B cell (primary cell): ENCODE results near the gene MTHFD1. TPM values are rescaled to one million over a fixed set of nuclear protein-coding genes. Genes with fewer than 3 reads are reported as not detected.

Experiments used
- ATAC-seq: fragments of 200-7000 bp; cut with Tn5 transposase; one replicate; pipeline ENCODE4 v1.10.0; 2021; ENCODE audit warnings: low read depth, mild to moderate bottlenecking, moderate number of reproducible peaks, moderate library complexity
- CTCF ChIA-PET: fragments of 350-600 bp; sonication (Branson Sonifier 250); formaldehyde crosslinking; loops from one replicate; lab custom pipeline; 2021; ENCODE audit warnings: antibody characterized with exemption, inconsistent platforms; lab: Charles Lee
- POLR2A ChIA-PET: fragments of 350-600 bp; sonication (Branson Sonifier 250); formaldehyde crosslinking; loops from one replicate; lab custom pipeline; 2021; ENCODE audit warnings: antibody characterized with exemption; lab: Charles Lee
- DNase-seq: peaks from one replicate; pipeline ENCODE4 v3.0.0; 2013
- H2AFZ ChIP-seq: 2 replicates; pipeline ENCODE4 v1.6.1; 2012; ENCODE audit warnings: mild to moderate bottlenecking, low read depth, low read length; ENCODE audit not compliant: insufficient read depth, poor library complexity, severe bottlenecking
- H3K27ac ChIP-seq, 2 donors: 1 replicate in 1 of 2; 2 replicates in 1 of 2; pipeline ENCODE4 v1.5.1; 2012 to 2013; ENCODE audit warnings: low read length in 2 of 2, mild to moderate bottlenecking in 2 of 2, moderate library complexity in 1 of 2
- H3K27me3 ChIP-seq, 4 experiments: fragments of 200-600 bp in 1 of 4; sonication (generic) in 1 of 4; replicated peaks in 1 of 4; 1 replicate in 2 of 4; 2 replicates in 2 of 4; pipeline versions ENCODE4 v1.6.1 to v1.7.0; 2013 to 2016; ENCODE audit warnings: low read length in 3 of 4, mild to moderate bottlenecking in 2 of 4, mixed read lengths in 1 of 4, moderate library complexity in 1 of 4; ENCODE audit not compliant: insufficient read depth in 4 of 4, control insufficient read depth in 3 of 4; ENCODE audit errors: control extremely low read depth in 1 of 4
- H3K36me3 ChIP-seq, 2 experiments: replicated peaks in 1 of 2; 1 replicate in 1 of 2; 2 replicates in 1 of 2; pipeline versions ENCODE4 v1.6.1 to v1.7.1; 2013; ENCODE audit warnings: low read length in 1 of 2; ENCODE audit not compliant: insufficient read depth in 2 of 2, control insufficient read depth in 1 of 2; ENCODE audit errors: control extremely low read depth in 1 of 2, extremely low read depth in 1 of 2
- H3K4me1 ChIP-seq, 2 donors: fragments of 200-600 bp in 1 of 2; sonication (generic) in 1 of 2; 1 replicate in 1 of 2; 2 replicates in 1 of 2; pipeline versions ENCODE4 v1.5.1 to v1.6.1; 2013 to 2017; ENCODE audit warnings: low read length in 2 of 2; ENCODE audit not compliant: control insufficient read depth in 2 of 2, insufficient read depth in 2 of 2
- H3K4me2 ChIP-seq: replicated peaks from 2 replicates; pipeline ENCODE3; 2012; ENCODE audit warnings: mild to moderate bottlenecking, low read depth, low read length; ENCODE audit not compliant: poor library complexity, severe bottlenecking
- H3K4me3 ChIP-seq, 5 experiments: fragments of 200-600 bp in 1 of 5; sonication (generic) in 1 of 5; 1 replicate in 3 of 5; 2 replicates in 2 of 5; pipeline versions ENCODE4 v1.5.1 to v1.7.0; 2011 to 2016; ENCODE audit warnings: low read length in 4 of 5, mild to moderate bottlenecking in 4 of 5, low read depth in 2 of 5, control low read depth in 1 of 5, moderate library complexity in 1 of 5; ENCODE audit not compliant: insufficient read depth in 1 of 5; ENCODE audit errors: control extremely low read depth in 1 of 5, extremely low read depth in 1 of 5
- H3K79me2 ChIP-seq: fragments of 200-600 bp; sonication (generic); one replicate; pipeline ENCODE4 v1.6.0; 2016; ENCODE audit warnings: low read length; ENCODE audit not compliant: control insufficient read depth, insufficient read depth
- H3K9ac ChIP-seq: fragments of 200-600 bp; sonication (generic); 2 replicates; pipeline ENCODE4 v1.6.1; 2017; ENCODE audit warnings: mild to moderate bottlenecking, low read length, moderate library complexity
- H3K9me3 ChIP-seq, 3 donors: one replicate each; pipeline versions ENCODE4 v1.6.1 to v1.7.1; 2013; ENCODE audit warnings: low read length in 2 of 3; ENCODE audit not compliant: control insufficient read depth in 2 of 3, insufficient read depth in 1 of 3; ENCODE audit errors: control extremely low read depth in 1 of 3
- H4K20me1 ChIP-seq: 2 replicates; pipeline ENCODE4 v1.6.0; 2012; ENCODE audit warnings: mild to moderate bottlenecking, low read length; ENCODE audit not compliant: insufficient read depth, control insufficient read depth, poor library complexity, severe bottlenecking
- H3K27ac Mint-ChIP-seq: one replicate; pipeline ENCODE4 v1.8.0; 2021; ENCODE audit warnings: mixed read lengths
- H3K27me3 Mint-ChIP-seq: one replicate; pipeline ENCODE4 v1.8.0; 2021; ENCODE audit warnings: mixed read lengths
- H3K4me1 Mint-ChIP-seq: one replicate; pipeline ENCODE4 v1.8.0; 2021; ENCODE audit warnings: mixed read lengths
- H3K4me3 Mint-ChIP-seq: one replicate; pipeline ENCODE4 v1.8.0; 2021; ENCODE audit warnings: mixed read lengths
- H3K9me3 Mint-ChIP-seq: one replicate; pipeline ENCODE4 v1.8.0; 2022; ENCODE audit warnings: mixed read lengths; ENCODE audit not compliant: insufficient read depth
- EZH2 ChIP-seq: IDR thresholded peaks from 2 replicates; pipeline ENCODE4 v1.6.1; 2012; ENCODE audit warnings: borderline replicate concordance, low read depth, mild to moderate bottlenecking, moderate library complexity, low read length; ENCODE audit not compliant: insufficient read depth, poor library complexity, severe bottlenecking
- WGBS: methylation state at CpG from one replicate; pipeline ENCODE4 v1.1.5; 2013; ENCODE audit warnings: missing lambda C conversion rate; ENCODE audit not compliant: insufficient coverage; 5-methylcytosine and 5-hydroxymethylcytosine counted together
- intact Hi-C: fragments of 100-400 bp; cut with micrococcal nuclease; formaldehyde crosslinking; loops from one replicate; pipeline ENCODE4 v1.10.0; 2022
- polyA plus RNA-seq: library from polyadenylated mRNA; depleted of rRNA; stranded (reverse); fragments of >200 nt; gene quantifications from 2 replicates; pipeline ENCODE4 v1.2.3, GENCODE V29; 2012
- total RNA-seq, 2 donors: library from RNA; stranded (reverse); fragments of 120-200 nt in 1 of 2; gene quantifications; 1 replicate in 1 of 2; 2 replicates in 1 of 2; pipeline versions ENCODE4 v1.2.3 to v1.2.4, GENCODE V29; 2013 to 2022
- TF ChIP-seq, protein P1 (sequence below): fragments of 200-600 bp; IDR thresholded peaks from one replicate; pipeline ENCODE4 v1.8.0; 2022; ENCODE audit warnings: antibody characterized with exemption, mild to moderate bottlenecking

The MTHFD1 gene
- total and polyA plus RNA-seq, 2 donors (not counting 1 experiment from before 2014, with no cell fraction given) = 32.3 to 51.3 TPM

DNA sequence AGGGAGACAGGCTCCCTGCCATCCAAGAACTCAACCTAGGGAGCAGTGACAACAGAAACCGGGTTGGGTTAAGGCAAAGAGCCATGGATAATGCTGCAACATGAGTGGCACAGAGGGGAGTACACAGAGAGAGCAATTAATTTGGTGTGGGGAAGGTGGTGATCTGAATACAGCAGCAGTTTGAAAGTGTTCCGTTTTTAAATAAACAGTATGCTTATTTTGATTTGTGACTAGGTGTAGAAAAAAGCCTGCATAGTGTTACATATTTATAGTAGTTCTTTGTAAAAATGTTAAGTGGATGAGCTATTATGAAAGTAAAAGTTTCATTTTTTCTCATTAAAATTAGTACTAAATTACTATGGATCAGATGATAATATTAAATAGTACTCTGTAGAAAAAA is 85.9 kb downstream of the MTHFD1 start:
- H3K27ac Mint-ChIP-seq = no peak overlapping the region
- H3K9me3 Mint-ChIP-seq = no peaks in the 10 kb centered on the region
- ChIA-PET POLR2A (no interaction called here), CTCF (interaction anchor here (1.0 to 10.7 kb wide), 3 partner anchors 11 to 130 kb away, joined by 3 to 255 read pairs (median 5); no protein-coding TSS in a partner anchor)
- no peaks in the 10 kb centered on the region for H3K4me1 ChIP-seq
- WGBS = 60% methylated on average over 2 of the region's 2 CpGs
- no peak overlapping the region for H3K27ac ChIP-seq
- H3K9ac ChIP-seq = no peak overlapping the region
- H3K4me1 Mint-ChIP-seq = peaks cover 6% of the 10 kb centered on the region
- intact Hi-C loops = no loop called here
- ATAC-seq = no peak
- no peak for DNase-seq
- H3K36me3 ChIP-seq = no peaks in the 10 kb centered on the region
- H3K27me3 ChIP-seq = no peaks in the 10 kb centered on the region
- no peaks in the 10 kb centered on the region for H3K9me3 ChIP-seq
- no peak overlapping the region for H3K4me3 ChIP-seq
- H3K4me3 Mint-ChIP-seq = no peak overlapping the region
- H3K4me2 ChIP-seq = no peak overlapping the region
- TF ChIP-seq, protein P1, sequence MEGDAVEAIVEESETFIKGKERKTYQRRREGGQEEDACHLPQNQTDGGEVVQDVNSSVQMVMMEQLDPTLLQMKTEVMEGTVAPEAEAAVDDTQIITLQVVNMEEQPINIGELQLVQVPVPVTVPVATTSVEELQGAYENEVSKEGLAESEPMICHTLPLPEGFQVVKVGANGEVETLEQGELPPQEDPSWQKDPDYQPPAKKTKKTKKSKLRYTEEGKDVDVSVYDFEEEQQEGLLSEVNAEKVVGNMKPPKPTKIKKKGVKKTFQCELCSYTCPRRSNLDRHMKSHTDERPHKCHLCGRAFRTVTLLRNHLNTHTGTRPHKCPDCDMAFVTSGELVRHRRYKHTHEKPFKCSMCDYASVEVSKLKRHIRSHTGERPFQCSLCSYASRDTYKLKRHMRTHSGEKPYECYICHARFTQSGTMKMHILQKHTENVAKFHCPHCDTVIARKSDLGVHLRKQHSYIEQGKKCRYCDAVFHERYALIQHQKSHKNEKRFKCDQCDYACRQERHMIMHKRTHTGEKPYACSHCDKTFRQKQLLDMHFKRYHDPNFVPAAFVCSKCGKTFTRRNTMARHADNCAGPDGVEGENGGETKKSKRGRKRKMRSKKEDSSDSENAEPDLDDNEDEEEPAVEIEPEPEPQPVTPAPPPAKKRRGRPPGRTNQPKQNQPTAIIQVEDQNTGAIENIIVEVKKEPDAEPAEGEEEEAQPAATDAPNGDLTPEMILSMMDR = no peak
- no peak for TF ChIP-seq EZH2
- H4K20me1 ChIP-seq = no peaks in the 10 kb centered on the region
- peaks cover 4% of the 10 kb centered on the region for H3K79me2 ChIP-seq
- no peak overlapping the region for H2AFZ ChIP-seq
- no peaks in the 10 kb centered on the region for H3K27me3 Mint-ChIP-seq

DNA sequence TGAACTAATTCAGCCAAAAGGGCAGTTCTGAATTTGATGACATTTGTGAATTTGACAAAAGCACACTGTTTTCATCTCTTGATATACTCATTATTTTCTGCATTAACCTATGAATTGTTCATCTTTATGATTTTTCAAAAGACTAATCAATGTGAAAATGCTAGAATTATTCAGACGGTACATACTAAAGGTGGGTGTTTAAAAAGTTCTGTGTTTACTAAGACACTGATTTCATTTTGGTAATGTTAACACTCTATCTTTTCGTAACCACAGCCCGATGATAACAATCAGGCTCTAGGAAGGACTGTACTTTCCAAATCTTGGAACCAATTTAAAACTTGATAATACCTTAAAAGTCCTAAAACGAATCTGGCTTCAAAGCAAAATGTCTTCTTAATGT is 86.5 kb downstream of the MTHFD1 start:
- H3K4me1 Mint-ChIP-seq = peaks cover 5% of the 10 kb centered on the region
- no peak for TF ChIP-seq EZH2
- TF ChIP-seq, protein P1 = no peak
- Histone ChIP-seq H4K20me1 (no peaks in the 10 kb centered on the region), H3K79me2 (peaks cover 4% of the 10 kb centered on the region), H3K9ac (no peak overlapping the region), H3K27ac (no peak overlapping the region), H2AFZ (no peak overlapping the region), H3K9me3 (no peaks in the 10 kb centered on the region), H3K4me1 (no peaks in the 10 kb centered on the region), H3K4me2 (no peak overlapping the region), H3K36me3 (no peaks in the 10 kb centered on the region), H3K27me3 (no peaks in the 10 kb centered on the region), H3K4me3 (no peak overlapping the region)
- intact Hi-C loops = no loop called here
- CTCF ChIA-PET = interaction anchor here (1.0 to 10.7 kb wide), 4 partner anchors 11 to 131 kb away, joined by 3 to 255 read pairs (median 4); no protein-coding TSS in a partner anchor
- no peaks in the 10 kb centered on the region for H3K9me3 Mint-ChIP-seq
- no CpG with 5 or more reads among the region's 4 CpGs for WGBS
- POLR2A ChIA-PET = no interaction called here
- H3K4me3 Mint-ChIP-seq = no peak overlapping the region
- ATAC-seq (no peak), DNase-seq (no peak)
- H3K27me3 Mint-ChIP-seq = no peaks in the 10 kb centered on the region
- H3K27ac Mint-ChIP-seq = no peak overlapping the region
